Measurements from ENCODE around the gene RETREG3. TPM values are rescaled to one million over a fixed set of nuclear protein-coding genes. Genes with fewer than 3 reads are reported as not detected.

RETREG3 gene
- total and polyA plus RNA-seq, 10 donors, result 20.3 to 87.5 (median 77.1) TPM

- WGBS, 5 donors, result 83 to 95% (median 86%) methylated on average over 3 of the region's 3 CpGs
Measured at GRCh38 chr17:42596386-42596785, 12.8 kb downstream of the RETREG3 start.

GRCh38 chr17:42591411-42591810 is 17.8 kb downstream of the RETREG3 start:
- no peak for DNase-seq
- Histone ChIP-seq H3K4me3 (no peak overlapping the region), H3K27ac (peak overlapping the region in 1 of 8 donors; percentile 28), H3K4me1 (peaks cover 0 to 22% (median 14%) of the 10 kb centered on the region in 6 donors), H3K36me3 (peaks cover 0 to 100% (median 64%) of the 10 kb centered on the region in 6 donors), H3K9me3 (no peaks in the 10 kb centered on the region), H3K27me3 (replicated peaks in 1 of 7) (no peaks in the 10 kb centered on the region)
- TF ChIP-seq POLR2AphosphoS5 (IDR thresholded peaks at IDR 0.05), result no peak
- no peak for TF ChIP-seq CTCF (IDR thresholded peaks at IDR 0.05 in 8 of 11, conservative IDR thresholded peaks at IDR 0.05 in 3 of 11)
- TF ChIP-seq POLR2A (IDR thresholded peaks at IDR 0.05), result no peak
- WGBS, 5 donors, result 87 to 96% (median 94%) methylated on average over 9 of the region's 9 CpGs
- intact Hi-C loops (cut with DNase I; ENCODE audit: low total_unique reads), result no loop called here

More at GRCh38 chr17:42596386-42596785, 12.8 kb downstream of the RETREG3 start:
- TF ChIP-seq POLR2A (IDR thresholded peaks at IDR 0.05) (no peak), POLR2AphosphoS5 (IDR thresholded peaks at IDR 0.05) (no peak), CTCF (IDR thresholded peaks at IDR 0.05 in 8 of 11, conservative IDR thresholded peaks at IDR 0.05 in 3 of 11) (no peak)
- intact Hi-C loops (cut with DNase I; ENCODE audit: low total_unique reads), result no loop called here
- Histone ChIP-seq H3K27me3 (replicated peaks in 1 of 7) (no peaks in the 10 kb centered on the region), H3K4me1 (peaks cover 0 to 33% (median 9%) of the 10 kb centered on the region in 6 donors), H3K27ac (no peak overlapping the region), H3K36me3 (peaks cover 0 to 88% (median 20%) of the 10 kb centered on the region in 6 donors), H3K4me3 (no peak overlapping the region), H3K9me3 (no peaks in the 10 kb centered on the region)
- DNase-seq, result no peak

GRCh38 chr17:42590886-42591285 is 18.3 kb downstream of the RETREG3 start:
- TF ChIP-seq POLR2AphosphoS5 (IDR thresholded peaks at IDR 0.05), result no peak
- TF ChIP-seq CTCF (IDR thresholded peaks at IDR 0.05 in 8 of 11, conservative IDR thresholded peaks at IDR 0.05 in 3 of 11), result no peak
- TF ChIP-seq POLR2A (IDR thresholded peaks at IDR 0.05), result no peak
- Histone ChIP-seq H3K36me3 (peaks cover 0 to 100% (median 69%) of the 10 kb centered on the region in 6 donors), H3K27me3 (replicated peaks in 1 of 7) (no peaks in the 10 kb centered on the region), H3K4me1 (peaks cover 0 to 27% (median 19%) of the 10 kb centered on the region in 6 donors), H3K27ac (peak overlapping the region in 1 of 8 donors; percentile 28), H3K4me3 (no peak overlapping the region), H3K9me3 (no peaks in the 10 kb centered on the region)
- DNase-seq, result no peak
- 87 to 95% (median 91%) methylated on average over 2 of the region's 2 CpGs for WGBS, 5 donors
- intact Hi-C loops (cut with DNase I; ENCODE audit: low total_unique reads), result no loop called here

- Histone ChIP-seq H3K9me3 (no peaks in the 10 kb centered on the region), H3K36me3 (peaks cover 9 to 100% (median 96%) of the 10 kb centered on the region in 6 donors), H3K4me1 (peaks cover 0 to 39% (median 29%) of the 10 kb centered on the region in 6 donors), H3K4me3 (peak overlapping the region in 1 of 8 donors; percentile 16), H3K27ac (peak overlapping the region in 4 of 8 donors; percentile 42 to 71 (median 60)), H3K27me3 (replicated peaks in 1 of 7) (no peaks in the 10 kb centered on the region)
- 72 to 88% (median 78%) methylated on average over 7 of the region's 7 CpGs for WGBS, 5 donors
- peak in 1 of 3 donors; percentile 20 for TF ChIP-seq POLR2AphosphoS5 (IDR thresholded peaks at IDR 0.05)
- no peak for TF ChIP-seq CTCF (IDR thresholded peaks at IDR 0.05 in 8 of 11, conservative IDR thresholded peaks at IDR 0.05 in 3 of 11)
- no peak for DNase-seq
- intact Hi-C loops (cut with DNase I; ENCODE audit: low total_unique reads), result no loop called here
Measured at GRCh38 chr17:42586514-42587230, 22.5 kb downstream of the RETREG3 start.
